Type B pancreatic cell (in vitro differentiated cells): ENCODE results near the gene CHMP5. TPM values are rescaled to one million over a fixed set of nuclear protein-coding genes. Genes with fewer than 3 reads are reported as not detected.

Source experiments
- DNase-seq: peaks from one replicate; pipeline ENCODE4 v3.0.0; 2021; ENCODE audit warnings: mixed read lengths; ENCODE audit not compliant: unreplicated experiment; ENCODE audit errors: extremely low spot score
- H3K27ac Mint-ChIP-seq: 2 replicates; pipeline ENCODE4 v1.8.0; 2021; ENCODE audit warnings: mild to moderate bottlenecking, mixed read lengths
- H3K27me3 Mint-ChIP-seq: 2 replicates; pipeline ENCODE4 v1.8.0; 2021; ENCODE audit warnings: mixed read lengths
- H3K36me3 Mint-ChIP-seq: 2 replicates; pipeline ENCODE4 v1.8.0; 2021; ENCODE audit warnings: mixed read lengths
- H3K4me1 Mint-ChIP-seq: one replicate; pipeline ENCODE4 v1.8.0; 2021; ENCODE audit warnings: mixed read lengths; ENCODE audit not compliant: unreplicated experiment
- H3K4me3 Mint-ChIP-seq: 2 replicates; pipeline ENCODE4 v1.8.0; 2021; ENCODE audit warnings: mild to moderate bottlenecking, mixed read lengths
- H3K9me3 Mint-ChIP-seq: 2 replicates; pipeline ENCODE4 v1.8.0; 2021; ENCODE audit warnings: mixed read lengths
- CTCF ChIP-seq: fragments of 200-600 bp; sonication (generic); conservative IDR thresholded peaks from 2 replicates; pipeline ENCODE4 v1.5.0; 2021; ENCODE audit warnings: antibody characterized with exemption, mild to moderate bottlenecking
- total RNA-seq: library from RNA; stranded (reverse); gene quantifications from 2 replicates; pipeline ENCODE4 v1.2.1, GENCODE V29; 2021; ENCODE audit warnings: low replicate concordance

The CHMP5 gene
- total RNA-seq, 1 donor from 2014 or later: 51.4 TPM

- DNase-seq: no peak
- H3K4me1 Mint-ChIP-seq: peaks cover 9% of the 10 kb centered on the region
- peaks cover 2% of the 10 kb centered on the region for H3K27me3 Mint-ChIP-seq
- no peaks in the 10 kb centered on the region for H3K36me3 Mint-ChIP-seq
- peak; percentile 96 for TF ChIP-seq CTCF
- H3K27ac Mint-ChIP-seq: peak overlapping the region; percentile 73
- no peaks in the 10 kb centered on the region for H3K9me3 Mint-ChIP-seq
- H3K4me3 Mint-ChIP-seq: peak overlapping the region; percentile 16
Measured at GRCh38 chr9:33225319-33226147, 39.3 kb upstream of the CHMP5 start.

GRCh38 chr9:33227008-33227398 is 37.8 kb upstream of the CHMP5 start:
- no peaks in the 10 kb centered on the region for H3K36me3 Mint-ChIP-seq
- H3K27me3 Mint-ChIP-seq: peaks cover 2% of the 10 kb centered on the region
- H3K27ac Mint-ChIP-seq: no peak overlapping the region
- DNase-seq: no peak
- H3K4me3 Mint-ChIP-seq: no peak overlapping the region
- H3K9me3 Mint-ChIP-seq: no peaks in the 10 kb centered on the region
- no peak for TF ChIP-seq CTCF
- peaks cover 9% of the 10 kb centered on the region for H3K4me1 Mint-ChIP-seq

GRCh38 chr9:33227741-33228140 is 37.1 kb upstream of the CHMP5 start:
- no peak for TF ChIP-seq CTCF
- Mint-ChIP-seq H3K9me3 (no peaks in the 10 kb centered on the region), H3K36me3 (no peaks in the 10 kb centered on the region), H3K4me3 (no peak overlapping the region), H3K4me1 (peaks cover 9% of the 10 kb centered on the region), H3K27ac (peak overlapping the region; percentile 88), H3K27me3 (peaks cover 6% of the 10 kb centered on the region)
- DNase-seq: no peak

DNA sequence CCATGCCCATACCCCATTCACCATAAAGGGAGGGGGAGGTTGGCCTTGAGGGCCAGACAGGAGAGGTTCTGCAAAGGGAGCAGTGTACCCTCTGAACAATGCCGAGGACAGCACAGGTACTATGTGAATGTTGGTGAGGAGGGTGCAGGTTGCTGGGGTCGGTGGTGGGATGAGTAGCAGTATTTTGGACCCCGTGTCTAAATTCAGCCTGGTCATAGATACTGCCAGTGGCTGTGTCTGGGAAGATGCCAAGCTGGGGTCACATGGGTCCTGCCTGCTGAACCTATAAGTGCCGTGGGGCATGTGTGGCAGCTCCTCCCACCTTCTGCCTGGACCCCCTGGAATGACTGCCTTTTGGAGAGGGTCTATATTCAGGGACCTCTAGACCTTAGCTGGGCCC is 36.2 kb upstream of the CHMP5 start:
- Mint-ChIP-seq H3K36me3 (no peaks in the 10 kb centered on the region), H3K4me3 (no peak overlapping the region), H3K27me3 (peaks cover 11% of the 10 kb centered on the region), H3K27ac (peak overlapping the region; percentile 88), H3K9me3 (no peaks in the 10 kb centered on the region), H3K4me1 (peaks cover 9% of the 10 kb centered on the region)
- no peak for DNase-seq
- no peak for TF ChIP-seq CTCF

DNA sequence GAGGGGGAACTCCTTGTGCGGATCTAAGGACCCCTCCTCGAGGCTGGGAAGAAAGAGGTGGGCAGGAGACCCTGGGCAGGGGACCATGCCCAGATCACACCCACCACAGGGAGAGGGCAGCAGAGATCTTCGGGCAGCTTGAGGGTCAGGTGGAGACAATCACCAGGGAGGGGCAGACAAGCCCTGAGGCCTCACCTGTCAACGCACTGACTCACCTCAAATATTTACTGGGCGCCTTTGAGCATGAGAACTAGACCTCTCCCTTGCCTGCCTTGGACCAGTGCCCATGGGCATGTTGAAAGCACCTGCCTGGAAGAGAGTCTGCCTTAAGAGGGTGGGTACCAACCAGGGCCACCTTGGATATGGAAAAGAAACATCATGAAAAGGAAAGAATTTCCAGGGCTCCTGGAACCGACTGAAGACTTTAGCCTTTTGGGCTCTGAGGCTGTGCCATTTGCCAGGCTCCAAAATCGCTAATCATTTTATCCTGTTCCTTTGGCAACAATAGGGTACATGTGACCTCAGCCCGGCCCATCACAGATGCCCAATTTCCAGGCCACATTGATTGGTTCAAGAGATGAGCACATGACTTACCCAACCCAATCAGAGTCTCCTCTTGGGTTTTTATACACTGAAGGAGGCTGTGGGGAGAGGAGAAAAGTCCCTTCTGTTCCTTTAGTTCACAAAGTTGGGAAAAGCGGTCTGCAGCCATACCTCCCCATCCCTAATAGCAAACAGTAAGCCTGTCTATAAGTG is 35.3 kb upstream of the CHMP5 start:
- no peak for TF ChIP-seq CTCF
- Mint-ChIP-seq H3K36me3 (no peaks in the 10 kb centered on the region), H3K27ac (peak overlapping the region; percentile 88), H3K27me3 (peaks cover 11% of the 10 kb centered on the region), H3K4me1 (peaks cover 9% of the 10 kb centered on the region), H3K4me3 (no peak overlapping the region), H3K9me3 (no peaks in the 10 kb centered on the region)
- no peak for DNase-seq
